Sigmoid colon (tissue), 4 donors: Measurements from ENCODE around the gene SLC22A1.

Source experiments
- EP300 ChIP-seq, 4 donors: sonication (generic); formaldehyde crosslinking; IDR thresholded peaks; one replicate each; pipeline ENCODE4 v1.6.1; 2017; ENCODE audit warnings: antibody characterized with exemption in 4 of 4
- TF ChIP-seq, protein P1 (sequence below), 4 experiments: fragments of 450-650 bp in 3 of 4; fragments of 200-600 bp in 1 of 4; IDR thresholded peaks; one replicate each; pipeline ENCODE4 v1.5.1; 2016 to 2019; ENCODE audit warnings: antibody characterized with exemption in 4 of 4, mild to moderate bottlenecking in 3 of 4, moderate library complexity in 2 of 4

DNA sequence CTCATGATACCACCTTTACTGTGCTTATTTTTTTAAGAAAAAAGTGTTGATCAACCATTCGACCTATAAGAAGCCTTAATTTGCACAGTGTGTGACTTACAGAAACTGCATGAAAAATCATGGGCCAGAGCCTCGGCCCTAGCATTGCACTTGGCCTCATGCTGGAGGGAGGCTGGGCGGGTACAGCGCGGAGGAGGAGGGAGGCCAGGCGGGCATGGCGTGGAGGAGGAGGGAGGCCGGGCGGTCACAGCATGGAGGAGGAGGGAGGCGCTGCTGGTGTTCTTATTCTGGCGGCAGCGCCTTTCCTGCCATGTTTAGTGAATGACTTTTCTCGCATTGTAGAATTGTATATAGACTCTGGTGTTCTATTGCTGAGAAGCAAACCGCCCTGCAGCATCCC, 15.6 kb upstream of the SLC22A1 start:
- TF ChIP-seq, protein P1, sequence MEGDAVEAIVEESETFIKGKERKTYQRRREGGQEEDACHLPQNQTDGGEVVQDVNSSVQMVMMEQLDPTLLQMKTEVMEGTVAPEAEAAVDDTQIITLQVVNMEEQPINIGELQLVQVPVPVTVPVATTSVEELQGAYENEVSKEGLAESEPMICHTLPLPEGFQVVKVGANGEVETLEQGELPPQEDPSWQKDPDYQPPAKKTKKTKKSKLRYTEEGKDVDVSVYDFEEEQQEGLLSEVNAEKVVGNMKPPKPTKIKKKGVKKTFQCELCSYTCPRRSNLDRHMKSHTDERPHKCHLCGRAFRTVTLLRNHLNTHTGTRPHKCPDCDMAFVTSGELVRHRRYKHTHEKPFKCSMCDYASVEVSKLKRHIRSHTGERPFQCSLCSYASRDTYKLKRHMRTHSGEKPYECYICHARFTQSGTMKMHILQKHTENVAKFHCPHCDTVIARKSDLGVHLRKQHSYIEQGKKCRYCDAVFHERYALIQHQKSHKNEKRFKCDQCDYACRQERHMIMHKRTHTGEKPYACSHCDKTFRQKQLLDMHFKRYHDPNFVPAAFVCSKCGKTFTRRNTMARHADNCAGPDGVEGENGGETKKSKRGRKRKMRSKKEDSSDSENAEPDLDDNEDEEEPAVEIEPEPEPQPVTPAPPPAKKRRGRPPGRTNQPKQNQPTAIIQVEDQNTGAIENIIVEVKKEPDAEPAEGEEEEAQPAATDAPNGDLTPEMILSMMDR (IDR thresholded peaks at IDR 0.05) = no peak
- TF ChIP-seq EP300 (IDR thresholded peaks at IDR 0.05) = no peak
